GM19351 (cell line): ENCODE data around the gene MRPS2.
"Not testable (repeated sequence)": the region's sequence is repeated elsewhere in the genome, so short reads cannot be mapped to it uniquely, and the experiment has no call there.

Experiments
- ATAC-seq: cut with Tn5 transposase; IDR thresholded peaks from one replicate; pipeline ENCODE4 v1.9.1; 2021; ENCODE audit warnings: mild to moderate bottlenecking, moderate library complexity; ENCODE audit not compliant: unreplicated experiment

The MRPS2 gene

DNA sequence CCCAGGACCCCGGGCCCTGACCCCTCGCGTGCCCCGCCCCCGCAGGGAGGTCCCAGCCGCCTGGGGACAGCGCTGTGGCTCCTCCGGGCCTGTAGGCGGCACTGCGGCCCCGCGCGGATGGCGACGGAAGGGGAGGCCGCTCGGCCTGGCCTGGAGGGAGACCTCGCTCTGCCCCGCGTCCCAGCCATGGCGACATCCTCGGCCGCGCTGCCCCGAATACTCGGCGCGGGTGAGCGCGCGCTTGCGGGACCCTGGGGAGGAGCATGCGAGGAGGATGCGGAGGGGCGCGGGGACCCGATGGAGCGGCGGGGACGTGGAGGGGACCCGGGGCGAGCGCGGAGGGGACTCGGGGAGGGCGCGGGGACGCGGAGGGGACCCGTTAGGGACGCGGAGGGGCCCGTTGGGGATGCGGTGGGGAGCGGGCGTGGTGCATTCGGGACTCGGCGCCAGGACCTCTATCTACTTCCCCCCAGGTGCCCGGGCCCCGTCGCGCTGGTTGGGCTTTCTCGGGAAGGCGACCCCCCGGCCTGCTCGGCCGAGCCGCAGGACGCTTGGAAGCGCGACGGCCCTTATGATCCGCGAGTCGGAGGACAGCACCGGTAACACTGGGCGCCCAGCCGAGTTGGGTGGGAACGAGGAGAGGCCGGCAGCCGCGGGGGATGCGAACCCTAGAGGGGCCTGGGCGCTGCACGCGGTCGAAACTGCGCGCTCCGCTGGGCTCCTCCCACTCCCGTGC, at the start of gene MRPS2:
MRPS2 (plus strand) TSS at position 158 of the 736 bp plus-strand sequence; CDS start at position 187, 29 bp downstream.
- ATAC-seq, result peak; percentile 85

DNA sequence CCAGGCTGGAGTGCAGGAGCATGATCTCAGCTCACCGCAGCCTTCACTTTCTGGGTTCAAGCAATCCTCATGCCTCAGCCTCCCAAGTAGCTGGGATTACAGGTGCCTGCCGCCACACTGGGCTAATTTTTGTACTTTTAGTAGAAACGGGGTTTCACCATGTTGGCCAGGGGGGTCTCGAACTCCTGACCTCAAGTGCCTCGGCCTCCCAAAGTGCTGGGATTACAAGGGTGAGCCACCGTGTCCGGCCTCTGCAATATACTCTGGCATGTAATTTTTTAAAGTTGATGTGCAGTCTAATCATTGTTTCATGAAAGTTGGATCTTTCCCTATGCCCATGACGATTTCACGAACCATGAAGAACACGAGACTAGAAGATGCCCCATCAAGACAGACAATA, 49.5 kb upstream of the MRPS2 start:
- no peak for ATAC-seq

DNA sequence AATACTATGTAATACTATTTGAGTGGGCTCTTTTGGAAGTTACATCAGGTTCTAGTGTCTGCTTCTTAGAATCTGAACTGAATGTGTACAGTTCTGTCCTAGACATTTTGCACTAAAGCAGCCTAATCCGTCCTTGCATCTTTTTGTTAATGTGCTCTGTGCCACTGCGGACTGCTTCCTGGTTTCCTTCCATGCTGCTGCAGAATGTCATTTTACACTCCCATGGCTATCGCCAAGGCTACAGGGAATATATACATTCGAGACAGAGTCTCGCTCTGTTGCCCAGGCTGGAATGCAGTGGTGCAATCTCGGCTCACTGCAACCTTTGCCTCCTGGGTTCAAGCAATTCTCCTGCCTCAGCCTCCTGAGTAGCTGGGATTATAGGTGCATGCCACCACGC, 48.6 kb upstream of the MRPS2 start:
- not testable (repeated sequence) for ATAC-seq

DNA sequence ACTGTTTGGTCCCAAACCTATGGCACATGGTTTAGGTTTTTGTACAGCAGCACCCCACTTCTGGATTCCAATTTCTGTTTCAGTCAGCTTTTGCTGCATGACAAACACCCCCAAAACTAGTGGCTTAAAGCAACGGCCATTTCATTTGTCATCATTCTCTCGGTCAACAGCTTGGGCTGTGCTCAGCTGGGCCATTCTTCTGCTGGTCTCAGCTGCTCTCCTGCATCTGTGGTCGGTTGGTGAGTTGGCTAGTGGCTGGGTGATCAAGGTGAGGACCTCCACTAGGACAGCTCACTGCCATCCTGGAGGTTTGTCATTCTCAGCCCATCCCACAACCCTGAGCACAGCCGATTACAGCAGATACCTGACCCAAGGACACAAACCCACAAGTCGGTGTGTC, 45.7 kb upstream of the MRPS2 start:
- no peak for ATAC-seq

DNA sequence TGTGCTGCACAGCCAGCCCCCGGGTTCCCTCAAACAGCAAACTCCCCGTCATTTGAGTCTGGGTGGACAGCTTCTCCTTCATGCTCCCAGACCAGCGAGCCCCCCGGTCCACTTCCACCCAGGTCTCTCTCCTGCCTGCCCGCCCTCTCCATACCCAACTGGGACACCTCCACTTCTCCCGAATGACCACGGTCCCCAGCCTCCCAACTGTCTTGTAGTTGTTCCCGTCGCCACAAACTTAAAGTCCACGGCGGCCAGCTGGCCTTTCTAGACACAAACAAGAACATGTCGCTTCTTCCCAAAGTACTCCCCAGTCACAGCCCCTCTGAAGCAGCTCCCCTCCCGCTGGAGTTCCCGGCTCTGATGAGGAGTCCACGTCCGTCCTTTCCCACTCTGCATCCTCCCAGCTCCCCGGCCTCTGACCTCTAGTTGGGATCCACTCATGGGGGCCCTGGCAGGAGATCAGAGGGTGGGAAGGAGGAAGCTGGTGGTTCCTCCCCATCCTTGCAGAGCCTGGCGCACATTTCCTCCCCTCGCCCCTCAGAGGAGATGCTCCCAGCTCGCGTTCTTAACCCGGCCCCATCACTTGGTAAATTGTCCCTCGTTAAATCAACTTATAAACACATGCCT, 45.0 kb upstream of the MRPS2 start:
- ATAC-seq, result no peak

DNA sequence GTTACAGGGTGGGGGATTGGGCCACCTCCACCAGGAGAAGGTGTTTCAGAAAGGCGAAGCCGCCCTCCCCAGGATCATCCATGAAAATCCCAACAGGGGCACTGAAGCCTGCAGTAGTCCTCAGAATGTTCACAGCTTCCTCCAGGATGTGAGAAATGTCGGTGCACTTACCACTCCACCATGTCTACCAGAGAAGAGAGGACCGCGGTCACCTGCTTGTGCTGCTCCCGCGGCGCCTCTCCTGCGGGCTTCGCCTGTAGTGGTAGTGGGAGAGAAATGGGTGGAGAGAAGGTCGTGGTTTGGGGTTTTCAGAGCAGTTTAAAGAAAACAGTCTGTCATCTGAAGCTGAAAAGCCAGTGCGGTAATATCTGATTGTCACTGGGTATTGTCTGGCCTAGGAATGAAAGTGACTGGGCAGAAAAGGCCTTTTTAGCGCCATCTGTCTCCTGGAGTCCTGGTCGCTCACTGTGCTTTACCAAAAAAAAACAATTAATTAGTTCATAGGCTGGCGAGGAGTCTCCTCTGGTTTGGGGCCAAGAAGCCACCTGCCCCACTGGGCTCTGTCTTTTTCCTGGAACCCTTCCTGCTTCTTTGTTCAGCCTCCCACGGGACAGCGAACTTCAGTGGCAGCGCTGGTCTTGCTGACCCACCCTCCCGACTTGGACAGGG, 43.9 kb upstream of the MRPS2 start:
- no peak for ATAC-seq

DNA sequence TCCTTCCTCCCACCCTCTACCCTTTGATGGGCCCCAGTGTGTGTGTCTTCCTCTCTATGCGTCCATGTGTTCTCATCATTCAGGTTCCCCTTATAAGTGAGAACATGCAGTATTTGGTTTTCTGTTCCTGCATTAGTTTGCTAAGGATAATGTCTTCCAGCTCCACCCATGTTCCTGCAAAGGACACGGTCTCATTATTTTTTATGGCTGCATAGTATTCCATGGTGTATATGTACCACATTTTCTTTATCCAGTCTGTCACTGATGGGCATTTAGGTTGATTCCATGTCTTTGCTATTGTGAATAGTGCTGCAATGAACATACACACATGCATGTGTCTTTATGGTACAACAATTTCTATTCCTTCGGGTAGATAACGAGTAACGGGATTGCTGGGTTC, 42.0 kb upstream of the MRPS2 start:
- not testable (repeated sequence) for ATAC-seq

DNA sequence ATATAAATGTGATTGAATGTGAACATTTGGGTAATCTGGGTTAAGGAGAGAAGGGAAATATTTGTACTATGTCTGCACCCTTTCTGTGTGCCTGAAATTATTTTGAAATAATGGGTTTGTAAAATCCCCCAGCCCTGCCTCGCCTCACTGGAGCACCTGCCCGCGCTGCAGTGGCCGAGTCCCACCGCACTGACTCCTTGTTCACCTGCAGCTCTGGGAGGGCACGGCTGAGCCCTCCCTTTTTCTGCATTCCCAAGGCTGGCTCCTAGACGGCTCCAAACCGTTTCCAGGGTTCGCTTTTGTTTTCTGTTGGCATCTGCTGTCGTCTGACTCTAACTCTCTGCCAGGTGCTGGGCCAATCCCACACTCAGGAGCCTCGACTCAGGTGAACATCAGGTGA, 38.5 kb upstream of the MRPS2 start:
- ATAC-seq, result no peak

DNA sequence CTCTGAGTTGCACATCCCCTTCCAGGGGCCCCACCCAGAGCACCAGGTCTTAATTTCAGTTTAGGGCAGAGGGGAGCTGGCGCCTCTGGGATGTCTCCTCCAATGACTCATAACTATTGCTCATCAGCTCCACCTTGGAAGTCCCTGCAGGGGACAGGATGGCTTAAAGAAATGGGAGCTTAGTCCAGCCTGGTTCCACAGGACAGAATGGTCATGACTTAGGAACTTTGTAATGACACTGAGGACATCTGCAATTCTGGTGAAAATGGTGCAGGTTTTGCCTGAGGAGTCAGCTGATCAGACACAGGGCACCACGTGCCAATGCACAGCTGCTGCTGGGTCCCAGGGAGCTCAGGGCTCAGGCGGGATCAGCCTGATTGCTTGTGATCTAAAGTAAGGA, 37.3 kb upstream of the MRPS2 start:
- no peak for ATAC-seq

DNA sequence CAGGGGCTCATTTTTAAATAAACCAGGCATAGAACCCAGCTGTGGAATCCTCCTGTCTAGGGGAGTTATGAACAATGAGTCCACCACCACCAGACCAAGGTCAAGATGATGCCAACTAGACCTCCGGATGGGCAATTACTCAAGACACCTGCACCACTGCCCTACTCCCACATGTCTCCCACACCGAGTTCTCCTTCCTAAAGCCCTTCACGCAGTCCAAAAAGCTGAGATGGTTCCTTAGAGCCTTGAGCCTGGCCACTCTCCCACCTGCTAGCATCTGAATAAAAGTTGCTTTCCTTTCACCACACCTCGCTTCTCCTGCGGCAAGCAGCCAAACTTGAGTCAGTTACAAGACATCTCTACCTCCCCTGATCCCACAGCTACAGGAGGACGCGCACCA, 36.3 kb upstream of the MRPS2 start:
- ATAC-seq, result no peak

DNA sequence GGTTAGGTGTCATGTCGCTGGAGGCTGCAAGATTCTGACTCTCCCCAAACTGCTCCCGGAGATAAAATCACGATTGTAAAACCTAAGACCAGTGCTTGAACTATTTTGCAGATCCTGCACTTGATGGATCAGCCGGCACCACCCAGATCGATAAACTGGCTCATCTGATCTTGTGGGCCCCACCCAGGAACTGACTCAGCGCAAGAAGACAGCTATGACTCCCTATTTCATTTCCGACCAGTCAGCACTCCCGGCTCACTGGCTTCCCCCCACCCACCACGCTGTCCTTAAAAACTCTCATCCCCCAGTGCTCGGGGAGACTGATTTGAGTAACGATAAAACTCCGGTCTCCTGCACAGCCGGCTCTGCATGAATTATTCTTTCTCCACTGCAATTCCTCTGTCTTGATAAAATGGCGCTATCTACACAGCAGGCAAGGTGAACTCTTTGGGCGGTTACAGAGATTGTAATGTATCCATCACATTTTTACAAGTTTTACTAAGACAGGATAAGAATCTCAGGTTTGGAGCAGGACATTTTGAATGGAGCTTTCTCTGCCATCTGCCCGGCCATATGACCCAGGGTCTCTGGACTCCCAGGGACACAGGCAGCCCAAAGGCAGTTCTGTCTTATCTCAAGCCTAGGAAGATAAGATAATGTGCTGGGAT, 31.5 kb upstream of the MRPS2 start:
- ATAC-seq, result no peak

DNA sequence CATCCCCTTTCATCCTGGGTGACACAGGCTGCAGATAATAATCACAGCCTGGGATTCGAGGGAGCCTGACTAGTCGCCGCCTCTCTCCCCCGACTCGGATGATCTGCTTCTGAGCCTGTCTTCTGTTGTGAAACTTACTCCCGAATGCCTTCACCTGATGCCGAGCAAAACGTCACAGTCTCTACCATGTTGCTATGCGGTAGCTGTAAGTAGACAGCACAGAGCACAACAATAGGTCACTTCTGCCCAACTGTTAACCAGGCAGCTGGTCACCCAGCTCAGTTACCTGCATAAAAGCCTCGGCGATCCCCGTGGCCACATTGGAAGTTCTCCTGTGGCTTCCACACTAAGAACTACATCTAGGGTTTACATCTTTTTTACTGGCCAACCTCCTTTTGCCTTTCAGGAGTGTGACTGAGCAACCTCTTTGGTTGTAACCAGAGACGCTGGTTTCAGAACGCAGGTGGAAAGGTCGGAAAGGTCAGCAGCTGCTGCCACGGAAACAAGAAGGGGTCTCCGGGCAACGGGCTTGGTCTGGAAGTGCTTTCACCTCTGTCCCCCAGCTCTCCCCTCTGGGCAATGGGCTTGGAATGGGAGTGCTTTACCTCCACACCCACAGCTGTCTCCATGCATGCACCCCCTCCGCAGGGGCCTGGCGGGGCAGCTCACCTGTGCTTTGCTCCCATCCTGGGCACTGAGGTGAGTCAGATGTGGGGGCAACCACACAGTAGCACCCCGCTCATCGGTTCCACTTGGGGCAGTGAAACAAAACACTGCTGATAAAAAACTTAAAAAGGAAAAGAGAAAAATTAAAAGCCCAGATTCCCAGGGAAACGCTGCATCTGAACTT, 28.5 kb upstream of the MRPS2 start:
- no peak for ATAC-seq

DNA sequence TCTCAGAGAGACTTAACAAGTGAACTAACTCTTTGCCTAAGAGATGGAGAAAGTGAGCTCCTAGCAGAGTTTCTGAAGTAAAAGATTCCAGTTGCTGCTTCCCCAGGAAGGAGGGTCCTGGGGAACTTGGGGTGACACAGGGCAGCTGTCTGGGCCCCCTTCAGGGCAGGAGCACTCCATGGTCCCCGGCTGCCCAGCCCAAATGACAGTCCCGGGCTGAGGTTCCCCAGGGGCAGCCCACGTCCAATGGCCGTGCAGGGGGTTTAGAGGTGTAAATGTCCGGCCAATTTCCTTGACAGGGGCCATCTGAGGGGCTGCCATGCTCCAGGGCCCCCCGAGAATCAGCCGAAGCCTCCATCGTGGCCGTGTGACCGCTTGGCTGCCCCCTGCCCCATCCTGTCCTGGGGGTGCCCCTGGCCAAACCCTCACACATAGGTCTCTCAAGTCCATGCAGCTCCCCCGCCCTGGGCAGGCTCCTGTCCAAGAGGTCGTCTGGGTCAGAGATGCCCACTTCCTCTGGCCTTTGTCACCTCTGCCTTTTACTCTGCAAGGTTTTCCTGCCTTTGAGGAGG, 26.4 kb upstream of the MRPS2 start:
- ATAC-seq, result no peak

DNA sequence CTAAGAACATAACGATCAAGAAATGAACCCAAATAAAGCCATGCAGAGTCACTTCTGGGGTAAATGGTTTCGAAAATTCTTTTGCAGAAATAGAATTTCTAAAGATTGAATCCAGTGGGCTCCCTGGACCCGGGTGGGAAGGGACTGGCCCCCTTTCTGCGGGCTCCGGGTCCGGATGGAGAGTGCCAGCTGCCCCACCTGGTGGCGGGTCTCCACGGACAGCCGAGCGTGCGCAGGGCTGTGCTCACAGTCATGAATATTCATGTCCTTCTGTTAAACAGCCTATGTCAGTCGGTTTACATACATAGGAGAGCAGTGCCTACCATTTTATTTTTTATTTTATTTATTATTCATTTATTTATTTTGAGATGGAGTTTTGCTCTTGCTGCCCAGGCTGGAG, 25.6 kb upstream of the MRPS2 start:
- ATAC-seq, result no peak

DNA sequence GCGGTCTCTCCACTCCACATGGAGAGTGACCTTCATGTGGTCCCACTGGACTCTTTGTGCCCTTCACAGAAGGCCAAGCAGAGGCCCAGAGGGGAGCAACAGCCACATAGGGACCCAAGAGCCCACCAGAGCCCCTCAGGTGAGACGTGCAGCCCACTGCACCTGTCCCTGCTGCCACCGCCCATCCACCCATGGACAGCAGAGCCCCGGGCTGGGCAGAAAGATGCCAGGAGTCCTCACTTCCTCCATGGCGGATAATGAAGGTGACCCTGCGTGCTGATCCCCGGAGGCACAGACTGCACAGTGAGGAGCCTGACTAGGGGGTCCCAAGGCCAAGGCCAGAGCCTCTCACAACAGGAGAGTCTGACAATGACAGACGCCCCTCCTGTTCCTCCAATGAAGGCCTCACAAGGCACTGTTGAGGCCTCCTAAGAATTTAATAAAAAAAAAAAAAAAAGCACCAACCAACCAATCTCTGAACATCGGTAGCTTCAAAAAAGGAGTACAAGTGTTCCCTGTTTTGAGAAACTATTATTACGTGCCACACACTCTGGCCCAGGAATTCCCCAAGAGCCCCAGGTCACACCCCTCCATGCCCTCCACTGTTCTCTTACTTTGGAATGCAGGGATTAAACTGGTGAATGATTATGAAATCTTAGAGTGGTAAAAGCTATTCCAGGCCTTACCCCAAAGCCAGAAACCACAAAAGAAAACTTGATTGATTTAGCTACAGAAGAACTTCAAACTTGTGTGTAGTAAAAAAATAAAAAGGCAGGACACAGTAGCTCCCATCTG, 23.7 kb upstream of the MRPS2 start:
- ATAC-seq, result no peak

DNA sequence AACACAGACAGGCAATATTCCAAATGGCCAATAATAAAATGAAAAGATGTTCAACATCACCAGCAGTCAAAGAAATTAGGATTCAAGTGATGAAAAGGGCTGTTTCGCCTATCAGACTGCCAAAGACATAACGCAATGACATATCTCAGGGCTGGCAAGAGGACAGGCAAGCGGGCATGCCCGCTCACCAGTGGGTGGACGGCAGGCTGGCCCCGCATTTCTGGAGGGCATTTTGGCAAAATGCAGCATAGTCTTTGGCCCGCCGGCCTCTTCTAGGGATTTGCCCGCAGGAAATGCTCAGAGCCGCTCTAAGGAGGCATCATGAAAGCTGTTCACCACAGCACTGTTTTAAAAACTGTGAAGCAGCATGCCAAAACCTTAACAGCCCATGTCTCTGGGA, 22.3 kb upstream of the MRPS2 start:
- no peak for ATAC-seq

DNA sequence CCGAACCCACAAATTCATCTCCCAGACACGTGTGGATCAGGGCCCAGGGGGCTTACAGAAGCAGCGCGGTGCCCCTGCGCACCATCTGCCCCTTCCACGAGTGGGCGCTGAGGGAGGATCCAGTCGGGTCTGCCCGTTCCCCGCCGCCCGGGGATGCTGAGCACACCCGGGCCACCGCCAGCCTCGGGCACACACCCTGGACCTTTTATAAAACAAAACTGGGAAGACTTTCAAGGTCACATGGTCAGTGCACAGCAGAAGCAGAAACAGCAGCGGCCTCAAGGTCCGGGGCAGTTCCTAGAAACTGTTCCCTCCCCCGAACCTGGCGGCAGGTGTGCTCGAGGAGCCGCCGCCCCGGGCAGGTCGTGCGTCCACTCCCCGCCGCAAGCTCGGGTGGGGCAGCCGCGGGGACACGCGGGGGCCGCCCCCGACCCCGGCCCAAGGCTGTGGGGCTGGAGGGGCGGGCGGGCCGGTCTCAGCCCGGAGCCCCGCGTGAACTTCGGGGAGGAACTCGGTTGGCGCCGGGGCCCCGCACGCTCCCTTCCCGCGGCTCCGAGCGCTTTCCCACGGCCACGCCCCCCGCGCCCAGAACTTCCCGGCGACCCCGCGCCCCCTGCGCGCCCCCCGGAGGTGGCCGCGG, 21.5 kb upstream of the MRPS2 start:
- ATAC-seq, result no peak

DNA sequence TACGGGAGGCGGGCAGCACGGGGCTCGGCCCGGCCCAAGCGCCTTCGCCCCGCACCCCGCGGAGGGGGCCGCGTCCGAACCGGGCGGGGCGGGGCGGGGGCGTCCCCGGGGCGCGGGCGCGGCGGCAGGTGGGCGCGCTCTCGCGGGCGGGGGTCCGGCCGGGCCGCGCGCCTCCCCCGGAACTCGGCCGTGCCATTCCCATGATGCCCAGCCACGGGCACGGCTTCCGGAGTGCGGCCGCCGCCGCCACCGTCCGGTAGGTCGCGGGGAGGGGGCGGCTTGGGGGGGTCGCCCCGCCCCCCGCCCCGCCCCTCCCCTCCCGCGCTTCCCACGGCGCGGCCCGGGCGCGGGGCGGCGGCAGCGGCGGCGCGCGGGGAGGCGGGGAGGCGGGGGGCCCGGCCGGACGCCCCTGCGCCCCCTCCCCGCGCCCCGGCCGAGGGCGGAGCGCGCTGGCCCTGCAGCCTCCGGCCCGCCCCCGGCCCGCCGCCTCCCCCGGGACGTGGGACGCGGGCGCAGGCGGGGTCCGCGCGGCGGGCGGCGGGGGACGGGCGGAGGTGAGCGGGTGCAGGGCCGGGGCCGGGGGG, 20.9 kb upstream of the MRPS2 start, which contains the start of gene PPP1R26:
PPP1R26 (plus strand) TSS at position 314 of the 584 bp plus-strand sequence. CDS start 4,729 bp downstream, outside the sequence.
- ATAC-seq, result no peak
